Stimulated activated CD8-positive, alpha-beta memory T cell treated with anti-CD3 and anti-CD28 coated beads, Interleukin-15, amount 100 ng/mL, for 24 hours (primary cell): ENCODE results near the gene PHF21B.

Experiments
- DNase-seq: peaks from one replicate; pipeline ENCODE4 v3.0.0-alpha.2; 2020; ENCODE audit warnings: low read depth

Gene PHF21B

DNA sequence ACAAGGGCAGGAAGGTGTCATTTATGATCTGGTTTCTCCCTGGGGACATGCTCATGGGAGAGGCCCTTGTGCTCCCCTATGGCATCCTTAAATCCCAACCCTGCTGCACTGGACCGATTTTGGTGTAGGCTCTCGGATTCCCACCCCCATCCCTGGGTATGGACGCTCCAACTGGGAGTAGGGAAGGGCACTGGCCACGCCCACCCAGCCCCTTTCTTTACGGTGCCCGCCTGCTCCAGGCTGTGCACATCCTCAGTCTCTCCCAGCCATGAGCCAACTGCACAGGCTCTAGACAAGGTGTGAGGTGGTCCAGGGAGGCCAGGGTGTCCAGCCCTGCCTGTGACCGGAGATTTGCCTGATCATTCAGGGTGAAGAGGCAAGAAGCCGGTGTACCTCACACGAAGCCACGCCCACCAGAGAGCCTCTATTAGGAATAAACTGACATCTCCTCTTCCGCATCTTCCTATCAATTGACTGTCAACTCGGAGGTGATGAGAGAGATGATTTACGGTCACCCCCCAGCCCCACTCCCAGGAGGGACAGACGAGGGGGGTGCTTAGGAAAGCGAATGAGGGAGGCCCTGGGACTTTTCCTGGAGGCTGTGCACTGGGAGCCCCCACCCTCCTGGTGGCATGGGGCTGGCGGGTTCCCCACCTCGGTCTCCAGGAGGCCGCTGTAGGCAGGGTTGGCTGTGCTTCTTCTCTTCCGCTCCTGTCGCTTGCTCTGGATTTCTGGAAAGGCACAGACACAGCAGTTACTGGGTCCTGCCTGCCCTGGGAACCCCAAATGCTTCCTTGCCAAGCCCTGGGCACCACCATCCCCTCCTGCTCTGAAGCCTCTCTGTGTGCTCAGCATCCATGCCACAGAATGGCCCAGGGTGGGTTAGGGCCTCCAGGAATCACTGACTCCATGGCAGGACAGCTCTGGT is 116.7 kb downstream of the PHF21B start:
- no peak for DNase-seq

DNA sequence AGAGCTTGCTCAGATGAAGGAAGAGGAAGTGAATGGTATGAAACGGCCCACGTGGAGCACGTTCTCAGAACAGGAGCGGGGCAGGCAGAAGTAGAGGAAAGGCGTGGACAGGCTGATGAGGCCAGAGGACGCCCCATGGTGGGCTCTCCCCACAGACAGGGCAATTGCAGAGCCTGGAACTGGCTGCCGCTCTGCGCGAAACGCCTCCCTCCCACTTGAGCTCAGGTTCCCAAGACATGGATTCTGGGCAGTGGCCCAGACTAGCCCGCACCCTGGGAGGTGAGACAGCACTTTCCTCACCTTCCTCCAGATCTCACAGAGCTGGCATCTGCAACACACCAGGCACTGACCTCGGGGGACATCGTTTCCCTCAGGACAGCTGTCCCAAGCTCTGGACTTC is 117.6 kb downstream of the PHF21B start:
- no peak for DNase-seq

GRCh38 chr22:44891791-44892190 is 118.0 kb downstream of the PHF21B start:
- no peak for DNase-seq

- no peak for DNase-seq
These were observed 118.5 kb downstream of the PHF21B start for GRCh38 chr22:44891293-44891747.

- no peak for DNase-seq
These were observed 119.2 kb downstream of the PHF21B start for GRCh38 chr22:44890416-44891292.

GRCh38 chr22:44889255-44889878 is 120.4 kb downstream of the PHF21B start:
- DNase-seq = no peak

GRCh38 chr22:44888491-44889254 is 121.1 kb downstream of the PHF21B start:
- no peak for DNase-seq

DNA sequence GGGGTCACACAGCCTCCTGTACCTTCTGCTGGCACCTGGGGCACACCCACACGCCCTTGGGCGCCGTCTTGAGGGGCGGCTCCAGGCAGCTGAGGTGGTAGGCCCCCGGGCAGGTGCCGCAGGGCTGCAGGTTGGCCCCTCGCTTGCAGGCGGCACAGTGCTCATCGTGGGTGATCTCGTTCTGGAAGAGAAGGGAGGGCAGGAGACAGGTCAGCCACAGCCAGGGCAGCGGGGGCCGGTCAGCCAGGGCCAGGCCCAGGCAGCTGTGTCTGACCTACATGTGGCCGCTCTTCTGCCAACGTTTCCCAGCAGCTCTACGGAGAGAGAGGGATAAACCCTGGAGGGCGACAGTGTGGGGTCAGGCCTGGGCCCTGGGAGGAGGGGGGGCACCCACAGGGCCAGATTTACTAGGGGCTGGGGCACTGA is 121.9 kb downstream of the PHF21B start:
- no peak for DNase-seq

GRCh38 chr22:44885806-44886360 is 123.9 kb downstream of the PHF21B start:
- no peak for DNase-seq

DNA sequence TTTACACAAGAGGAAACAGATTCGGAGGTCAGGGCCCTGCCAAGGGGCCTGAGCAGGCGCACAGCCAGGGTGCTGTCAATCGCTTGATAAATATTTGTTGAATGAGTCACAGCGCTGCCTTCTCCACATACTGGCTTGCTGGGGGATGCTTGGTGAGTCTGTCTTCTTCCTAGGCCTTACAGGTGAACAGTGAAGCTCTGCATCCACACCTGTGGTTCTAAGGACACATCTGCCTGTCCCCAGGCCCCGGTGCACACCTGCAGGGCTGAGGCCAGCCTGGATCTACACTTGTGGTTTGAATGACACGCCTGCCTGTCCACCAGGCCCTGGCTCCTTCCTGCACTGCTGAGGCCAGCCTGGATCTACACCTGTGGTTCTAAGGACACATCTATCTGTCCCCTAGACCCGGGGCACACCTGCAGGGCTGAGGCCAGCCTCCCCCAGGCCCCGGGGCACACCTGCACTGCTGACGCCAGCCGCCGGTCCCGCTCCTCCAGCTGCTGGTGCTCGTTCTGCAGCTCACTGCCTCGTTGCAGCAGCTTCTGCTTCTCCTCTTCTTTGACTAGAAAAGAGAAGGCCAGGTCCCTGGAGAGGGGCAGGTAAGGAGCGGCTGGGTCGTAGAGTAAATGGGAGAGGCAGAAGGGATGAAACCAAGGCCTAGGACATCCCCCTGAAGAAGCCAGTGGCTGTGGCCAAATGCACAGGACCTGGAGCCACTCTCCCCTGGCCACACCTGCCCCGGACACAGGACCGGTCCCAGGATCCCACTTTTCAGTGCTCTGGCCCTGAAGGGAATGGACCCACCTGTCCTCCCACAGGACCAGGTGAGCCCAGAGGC is 124.6 kb downstream of the PHF21B start:
- no peak for DNase-seq

DNA sequence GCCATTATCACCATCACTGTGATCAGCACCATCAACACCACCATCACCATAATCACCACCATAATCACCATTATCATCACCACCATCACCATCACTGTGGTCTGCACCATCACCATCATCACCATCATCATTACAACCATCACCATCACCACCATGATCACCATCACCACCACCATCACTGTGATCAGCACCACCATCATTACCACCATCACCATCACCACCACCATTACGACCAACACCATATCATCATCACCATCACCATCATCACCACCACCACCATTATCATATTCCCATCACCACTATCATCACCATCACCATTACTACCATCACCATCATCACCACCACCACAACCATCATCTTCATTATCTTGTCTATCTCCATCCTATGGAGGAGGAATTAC is 125.2 kb downstream of the PHF21B start:
- no peak for DNase-seq

DNA sequence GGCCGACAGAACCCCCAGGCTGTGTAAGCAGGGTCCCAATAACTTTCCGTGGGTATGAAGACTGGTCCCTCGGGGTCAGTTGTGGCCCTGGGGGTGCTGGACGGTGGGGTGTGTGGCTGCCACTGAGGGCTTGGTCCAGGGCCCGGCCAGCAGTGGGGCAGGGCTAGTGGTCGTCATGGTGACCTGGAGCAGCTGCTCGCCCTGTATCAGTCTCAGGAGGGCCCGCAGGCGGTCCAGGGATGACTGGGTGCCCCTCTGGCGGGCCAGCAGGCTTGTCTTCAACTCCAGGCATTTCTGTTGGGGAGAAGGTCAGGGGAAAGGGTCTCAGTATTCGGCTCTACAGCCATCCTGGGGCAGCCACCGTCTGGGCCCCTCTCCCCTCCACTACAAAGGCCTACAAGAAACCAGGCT is 126.8 kb downstream of the PHF21B start:
- no peak for DNase-seq

DNA sequence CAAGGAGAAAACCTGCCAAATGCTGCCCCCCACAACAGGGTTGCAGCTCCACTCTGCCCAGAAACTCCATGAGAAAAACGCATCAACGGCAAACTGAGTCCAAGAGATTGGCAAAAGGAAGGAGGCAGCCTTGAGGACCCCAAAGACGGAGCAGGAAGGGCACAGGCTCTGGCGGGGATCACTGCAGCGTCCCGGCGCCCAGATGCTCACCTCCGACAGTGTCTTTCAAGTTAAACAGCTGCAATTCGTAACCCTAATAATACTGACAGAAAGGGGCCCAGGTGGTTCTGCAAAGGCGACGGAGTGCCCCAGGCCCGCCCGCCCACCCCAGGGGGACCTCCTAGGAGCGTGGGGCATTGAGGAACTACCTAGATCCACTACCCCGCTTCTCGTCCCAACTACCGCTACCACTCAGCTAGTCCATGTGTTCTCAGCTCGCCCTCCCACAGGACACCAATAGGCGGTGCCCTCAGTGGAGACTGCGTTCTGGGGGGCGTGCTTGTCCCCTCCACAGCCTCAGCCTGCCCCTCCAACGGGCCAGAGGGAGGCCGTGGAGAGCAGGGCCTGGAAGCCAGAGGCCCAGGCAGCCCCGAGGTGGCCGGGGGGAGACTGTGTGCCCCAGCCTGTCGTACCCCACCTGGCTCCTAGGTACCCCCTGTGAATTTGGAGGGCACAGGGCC is 127.4 kb downstream of the PHF21B start:
- DNase-seq = no peak

DNA sequence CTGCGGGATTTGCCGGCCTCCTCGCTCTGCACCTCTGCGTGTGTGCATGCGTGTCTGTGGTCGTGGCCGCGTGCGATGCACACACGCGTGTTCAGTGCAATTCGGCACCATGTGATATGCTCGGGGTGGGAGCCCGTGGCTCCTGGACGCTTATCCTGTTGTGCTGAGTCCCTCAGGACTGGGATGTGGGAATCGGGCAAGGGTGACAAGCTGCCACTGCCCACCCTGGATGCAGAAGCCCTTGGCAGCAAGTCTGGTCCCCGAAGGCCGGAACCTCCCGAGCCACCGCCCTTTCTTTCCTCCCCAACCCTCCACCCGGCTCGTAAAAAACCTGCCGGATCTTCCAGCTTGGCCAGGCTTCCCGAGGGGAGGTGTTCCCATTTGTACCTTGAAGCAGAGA is 128.2 kb downstream of the PHF21B start:
- DNase-seq = no peak

DNA sequence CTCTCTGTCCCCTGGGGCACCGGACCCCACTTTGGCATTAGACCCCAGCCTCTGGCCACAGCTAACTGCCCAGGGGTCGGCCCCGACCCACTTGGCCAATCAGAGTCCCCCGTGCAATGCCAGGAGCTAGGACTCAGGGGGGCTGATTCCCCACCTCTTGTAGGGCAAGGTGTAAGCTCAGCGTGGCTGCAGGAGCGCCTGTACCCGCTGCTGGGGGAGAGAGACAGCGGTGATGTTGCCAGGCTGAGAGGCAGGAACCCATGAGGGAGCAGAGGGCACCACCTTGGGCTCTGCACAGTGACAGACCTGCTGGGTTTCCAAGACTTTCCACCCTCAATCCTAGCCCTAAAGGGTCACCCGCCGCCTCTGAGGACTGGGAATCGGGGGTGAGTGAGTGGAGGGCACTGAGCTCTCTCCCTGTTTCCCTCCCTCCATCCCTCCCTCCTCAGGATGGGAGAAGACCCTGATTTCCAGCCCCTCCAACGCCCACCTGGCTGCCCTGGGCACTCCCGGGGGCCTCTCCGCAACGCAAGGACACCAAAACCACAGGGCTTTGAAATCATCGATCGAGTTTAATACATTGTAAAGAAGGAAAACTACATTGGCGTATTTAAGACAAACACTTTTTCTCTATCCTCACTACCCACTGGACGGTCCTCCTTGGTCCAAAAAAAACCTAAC is 129.1 kb downstream of the PHF21B start:
- DNase-seq = no peak

DNA sequence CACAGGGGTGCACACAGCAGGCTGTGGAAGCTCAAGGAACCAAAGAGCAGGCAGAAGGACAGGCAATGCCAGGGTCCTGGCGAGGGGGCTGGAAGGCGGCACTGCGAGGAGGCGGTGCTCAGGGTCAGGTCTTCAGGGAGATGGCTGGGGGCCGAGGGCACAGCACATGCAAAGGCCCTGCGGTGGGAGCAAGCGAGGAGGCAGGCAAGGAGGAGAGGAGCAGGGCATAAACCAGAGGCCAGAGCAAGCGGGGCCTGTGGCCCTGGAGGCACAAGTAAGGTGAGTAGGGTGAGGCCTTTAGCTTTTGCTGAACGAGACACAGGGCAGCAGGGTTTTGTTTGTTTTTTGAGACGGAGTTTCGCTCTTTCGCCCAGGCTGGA is 130.5 kb downstream of the PHF21B start:
- no peak for DNase-seq

GRCh38 chr22:44878483-44879300 is 131.1 kb downstream of the PHF21B start:
- no peak for DNase-seq

DNA sequence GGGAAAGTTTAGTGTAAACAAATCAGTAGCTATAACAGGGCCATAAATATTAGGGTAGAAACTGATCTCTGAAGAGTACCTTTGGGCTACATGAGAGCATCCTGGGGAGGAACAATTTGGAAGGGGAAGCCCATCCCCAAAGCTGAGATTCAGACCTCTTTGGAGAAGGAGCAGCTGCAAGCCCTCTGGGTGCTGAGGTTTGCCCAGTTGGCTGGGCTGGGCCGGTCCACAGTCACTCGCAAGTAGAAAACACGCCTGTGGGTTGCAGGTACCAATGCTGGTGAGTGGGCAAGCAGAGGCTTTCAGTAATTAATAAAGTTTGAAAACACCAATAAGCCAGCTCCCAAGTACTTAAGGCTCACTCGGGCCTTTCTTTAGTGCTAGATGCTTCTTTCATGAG is 132.9 kb downstream of the PHF21B start:
- DNase-seq = no peak
